AG09319 (cell line): ENCODE data around the gene PCDHB13.

Source experiments
- DNase-seq: peaks from one replicate; pipeline ENCODE4 v3.0.0-alpha.2; 2010; ENCODE audit warnings: low read depth; ENCODE audit errors: extremely low read depth
- TF ChIP-seq, protein P1 (sequence below): IDR thresholded peaks from 2 replicates; pipeline ENCODE4 v1.5.1; 2011; ENCODE audit warnings: low read depth, mild to moderate bottlenecking, inconsistent platforms, low read length, moderate library complexity

PCDHB13 gene

DNA sequence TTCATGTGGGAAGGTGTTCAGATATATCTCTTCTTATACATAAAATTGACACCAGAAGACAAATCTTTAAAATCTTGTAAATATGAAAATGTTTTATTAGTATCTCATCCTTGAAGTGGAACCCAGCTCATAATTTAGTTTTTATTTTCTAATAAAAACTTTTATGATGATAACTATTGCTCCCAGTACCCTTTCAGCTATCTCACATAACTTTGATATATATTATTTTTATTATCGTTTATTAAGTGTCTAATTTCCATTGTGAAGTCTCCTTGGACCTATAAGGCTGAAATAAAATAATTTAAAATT lies 47.5 kb downstream of the PCDHB13 start:
- no peak for DNase-seq
- TF ChIP-seq, protein P1, sequence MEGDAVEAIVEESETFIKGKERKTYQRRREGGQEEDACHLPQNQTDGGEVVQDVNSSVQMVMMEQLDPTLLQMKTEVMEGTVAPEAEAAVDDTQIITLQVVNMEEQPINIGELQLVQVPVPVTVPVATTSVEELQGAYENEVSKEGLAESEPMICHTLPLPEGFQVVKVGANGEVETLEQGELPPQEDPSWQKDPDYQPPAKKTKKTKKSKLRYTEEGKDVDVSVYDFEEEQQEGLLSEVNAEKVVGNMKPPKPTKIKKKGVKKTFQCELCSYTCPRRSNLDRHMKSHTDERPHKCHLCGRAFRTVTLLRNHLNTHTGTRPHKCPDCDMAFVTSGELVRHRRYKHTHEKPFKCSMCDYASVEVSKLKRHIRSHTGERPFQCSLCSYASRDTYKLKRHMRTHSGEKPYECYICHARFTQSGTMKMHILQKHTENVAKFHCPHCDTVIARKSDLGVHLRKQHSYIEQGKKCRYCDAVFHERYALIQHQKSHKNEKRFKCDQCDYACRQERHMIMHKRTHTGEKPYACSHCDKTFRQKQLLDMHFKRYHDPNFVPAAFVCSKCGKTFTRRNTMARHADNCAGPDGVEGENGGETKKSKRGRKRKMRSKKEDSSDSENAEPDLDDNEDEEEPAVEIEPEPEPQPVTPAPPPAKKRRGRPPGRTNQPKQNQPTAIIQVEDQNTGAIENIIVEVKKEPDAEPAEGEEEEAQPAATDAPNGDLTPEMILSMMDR = no peak
